WTC11 (cell line): ENCODE results near the gene AMER1. TPM values are rescaled to one million over a fixed set of nuclear protein-coding genes. Genes with fewer than 3 reads are reported as not detected.
A peak's percentile ranks its signal among the peaks of the same experiment; 100 is the strongest.

Experiments used
- ATAC-seq: fragments of 200-7000 bp; cut with Tn5 transposase; 2 replicates; pipeline ENCODE4 v1.10.0; 2021; ENCODE audit warnings: mild to moderate bottlenecking, moderate library complexity
- CTCF ChIA-PET: fragments of 300-600 bp; sonication (Branson Sonifier 250); formaldehyde crosslinking; loops from one replicate; lab custom pipeline; 2021; ENCODE audit warnings: antibody characterized with exemption; lab: Charles Lee
- POLR2A ChIA-PET: fragments of 350-600 bp; sonication (Branson Sonifier 250); formaldehyde crosslinking; loops from one replicate; lab custom pipeline; 2021; ENCODE audit warnings: antibody characterized with exemption; lab: Charles Lee
- DNase-seq: peaks from one replicate; pipeline ENCODE4 v3.0.0; 2021; ENCODE audit warnings: low spot score
- H3K27ac Mint-ChIP-seq: 2 replicates; pipeline ENCODE4 v1.8.0; 2021; ENCODE audit warnings: mixed read lengths
- H3K27me3 Mint-ChIP-seq: 2 replicates; pipeline ENCODE4 v1.8.0; 2021; ENCODE audit warnings: low read depth, mild to moderate bottlenecking, moderate library complexity, mixed read lengths
- H3K36me3 Mint-ChIP-seq: 2 replicates; pipeline ENCODE4 v1.8.0; 2021; ENCODE audit warnings: mixed read lengths
- H3K4me1 Mint-ChIP-seq: 2 replicates; pipeline ENCODE4 v1.8.0; 2022; ENCODE audit warnings: mixed read lengths
- H3K4me3 Mint-ChIP-seq: 2 replicates; pipeline ENCODE4 v1.8.0; 2021; ENCODE audit warnings: mild to moderate bottlenecking, moderate library complexity, mixed read lengths
- H3K9me3 Mint-ChIP-seq: 2 replicates; pipeline ENCODE4 v1.8.0; 2021; ENCODE audit warnings: mixed read lengths
- ATF6 ChIP-seq: sonication (generic); formaldehyde crosslinking; IDR thresholded peaks from 2 replicates; pipeline ENCODE4 v1.8.1; 2023; ENCODE audit warnings: mild to moderate bottlenecking, missing genetic modification reagents
- CBFB ChIP-seq: sonication (generic); formaldehyde crosslinking; IDR thresholded peaks from 2 replicates; pipeline ENCODE4 v1.8.1; 2022; ENCODE audit warnings: mild to moderate bottlenecking, low read depth, missing genetic modification reagents
- CDX4 ChIP-seq: fragments of 250-450 bp; sonication (Bioruptor Pico); IDR thresholded peaks from 2 replicates; pipeline ENCODE4 v1.9.0; 2021; ENCODE audit warnings: moderate library complexity, mild to moderate bottlenecking, inconsistent platforms, borderline replicate concordance
- ETV6 ChIP-seq: sonication (generic); formaldehyde crosslinking; IDR thresholded peaks from 2 replicates; pipeline ENCODE4 v1.8.1; 2022; ENCODE audit warnings: mild to moderate bottlenecking, missing genetic modification reagents
- GABPB1 ChIP-seq: sonication (generic); formaldehyde crosslinking; IDR thresholded peaks from 2 replicates; pipeline ENCODE4 v1.8.1; 2023; ENCODE audit warnings: mild to moderate bottlenecking, missing genetic modification reagents
- GRHL2 ChIP-seq: fragments of 250-450 bp; sonication (Bioruptor Pico); IDR thresholded peaks from 2 replicates; pipeline ENCODE4 v1.8.0; 2022; ENCODE audit warnings: mild to moderate bottlenecking, moderate library complexity; ENCODE audit not compliant: insufficient replicate concordance, severe bottlenecking
- JAZF1 ChIP-seq: fragments of 250-450 bp; sonication (Bioruptor Pico); IDR thresholded peaks from 2 replicates; pipeline ENCODE4 v1.9.0; 2021; ENCODE audit warnings: moderate library complexity, mild to moderate bottlenecking, inconsistent platforms
- PRDM15 ChIP-seq: sonication (generic); formaldehyde crosslinking; IDR thresholded peaks from 2 replicates; pipeline ENCODE4 v1.8.0; 2022; ENCODE audit warnings: missing genetic modification reagents
- PRRX2 ChIP-seq: fragments of 250-450 bp; sonication (Bioruptor Pico); IDR thresholded peaks from 2 replicates; pipeline ENCODE4 v1.8.0; 2021; ENCODE audit warnings: mild to moderate bottlenecking
- TCF7 ChIP-seq: sonication (generic); formaldehyde crosslinking; IDR thresholded peaks from 2 replicates; pipeline ENCODE4 v1.8.0; 2022; ENCODE audit warnings: mild to moderate bottlenecking, low read depth, missing genetic modification reagents, moderate library complexity
- ZMAT4 ChIP-seq: fragments of 250-450 bp; sonication (Bioruptor Pico); IDR thresholded peaks from 2 replicates; pipeline ENCODE4 v1.9.0; 2021; ENCODE audit warnings: mild to moderate bottlenecking
- ZNF232 ChIP-seq: sonication (generic); formaldehyde crosslinking; IDR thresholded peaks from 2 replicates; pipeline ENCODE4 v1.8.0; 2022; ENCODE audit warnings: mild to moderate bottlenecking, missing genetic modification reagents
- ZNF423 ChIP-seq: fragments of 250-450 bp; sonication (Bioruptor Pico); IDR thresholded peaks from 2 replicates; pipeline ENCODE4 v2.1.2; 2022; ENCODE audit warnings: mild to moderate bottlenecking, moderate library complexity
- ZNF425 ChIP-seq: fragments of 250-450 bp; sonication (Bioruptor Pico); conservative IDR thresholded peaks from 2 replicates; pipeline ENCODE4 v1.9.0; 2021; ENCODE audit warnings: mild to moderate bottlenecking
- total RNA-seq: library from RNA; stranded (reverse); gene quantifications from 3 replicates; pipeline ENCODE4 v1.2.3, GENCODE V29; 2021

AMER1 gene
- total RNA-seq, 1 experiment from 2014 or later = 9.9 TPM

DNA sequence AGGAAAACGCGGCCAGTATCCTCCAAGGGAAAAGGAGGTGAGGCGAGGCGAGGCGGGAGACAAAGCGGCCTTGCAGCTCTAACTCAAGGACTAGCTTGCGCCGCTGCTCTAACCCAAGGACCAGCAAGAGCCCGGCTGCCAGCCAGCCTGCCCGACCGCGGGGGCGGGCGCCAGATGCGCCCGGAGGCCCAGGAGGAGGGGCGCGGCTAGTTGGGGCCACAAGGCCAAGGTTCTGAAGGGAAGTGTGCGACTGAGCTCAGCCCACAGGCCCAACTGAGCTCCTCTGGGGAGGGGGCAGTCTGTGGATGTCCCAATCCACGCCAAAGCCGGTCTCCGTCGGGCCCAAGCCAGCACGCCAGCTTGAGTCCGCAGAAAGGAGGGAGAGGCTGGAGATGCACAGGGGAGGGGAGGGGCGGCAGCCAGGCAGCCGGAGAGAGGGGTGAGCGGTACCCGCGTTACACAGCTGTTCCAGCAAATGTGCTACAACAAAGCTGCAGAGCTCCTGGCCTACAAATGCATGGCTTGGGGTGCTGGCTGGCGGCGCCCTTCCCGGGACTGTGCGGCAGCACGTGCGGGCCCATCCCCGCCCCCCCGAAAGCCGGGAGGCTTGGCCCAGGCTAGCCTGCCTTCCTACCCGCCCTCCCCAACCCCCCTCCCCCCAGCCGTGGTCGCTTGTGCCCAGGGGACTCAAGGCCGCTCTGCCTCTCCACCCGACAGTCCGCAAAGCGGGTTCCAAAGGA is 637 bp downstream of the AMER1 start:
- CTCF ChIA-PET = interaction anchor here (1.0 to 3.1 kb wide), 3 partner anchors 52 to 421 kb away, joined by 3 to 11 read pairs (median 10); no protein-coding TSS in a partner anchor

More for the DNA sequence above, 637 bp downstream of the AMER1 start:
- DNase-seq = peak; percentile 28
- peaks cover 14% of the 10 kb centered on the region for H3K27me3 Mint-ChIP-seq
- no peak for TF ChIP-seq ATF6
- no peak for TF ChIP-seq CDX4
- TF ChIP-seq JAZF1 (CRISPR knock-in tag) = no peak
- no peak for TF ChIP-seq ZNF423 (CRISPR knock-in tag)
- TF ChIP-seq ETV6 = no peak
- TF ChIP-seq ZNF232 (CRISPR knock-in tag) = no peak
- TF ChIP-seq ZMAT4 (CRISPR knock-in tag) = no peak
- no peak for TF ChIP-seq GRHL2
- no peak for TF ChIP-seq CBFB
- TF ChIP-seq GABPB1 = no peak
- TF ChIP-seq ZNF425 (CRISPR knock-in tag) = no peak
- no peak for TF ChIP-seq PRRX2 (CRISPR knock-in tag)
- TF ChIP-seq PRDM15 (CRISPR knock-in tag) = no peak
- TF ChIP-seq TCF7 = no peak
- POLR2A ChIA-PET = no interaction called here
- H3K4me3 Mint-ChIP-seq = peak overlapping the region; percentile 73
- ATAC-seq = peak; percentile 8
- H3K36me3 Mint-ChIP-seq = no peaks in the 10 kb centered on the region
- H3K27ac Mint-ChIP-seq = no peak overlapping the region
- peaks cover 15% of the 10 kb centered on the region for H3K4me1 Mint-ChIP-seq
- H3K9me3 Mint-ChIP-seq = no peaks in the 10 kb centered on the region
